Gastrocnemius medialis (tissue), 4 donors: ENCODE data around the gene PLCZ1.

ENCODE experiments used
- CTCF ChIP-seq, 5 experiments: fragments of 450-650 bp in 3 of 5; fragments of 200-600 bp in 2 of 5; sonication (generic) in 2 of 5; IDR thresholded peaks in 4 of 5; conservative IDR thresholded peaks in 1 of 5; 1 replicate in 4 of 5; 2 replicates in 1 of 5; pipeline ENCODE4 v1.5.1; 2016 to 2019; ENCODE audit warnings: antibody characterized with exemption in 5 of 5, mild to moderate bottlenecking in 3 of 5, moderate library complexity in 3 of 5
- POLR2A ChIP-seq, 2 donors: fragments of 450-650 bp; IDR thresholded peaks; one replicate each; pipeline ENCODE4 v1.6.1; 2017; ENCODE audit warnings: antibody characterized with exemption in 2 of 2, mild to moderate bottlenecking in 2 of 2, moderate library complexity in 2 of 2

GRCh38 chr12:18658829-18659228 lies 79.0 kb downstream of the PLCZ1 start:
- TF ChIP-seq CTCF (IDR thresholded peaks at IDR 0.05 in 4 of 5, conservative IDR thresholded peaks at IDR 0.05 in 1 of 5): no peak
- TF ChIP-seq POLR2A (IDR thresholded peaks at IDR 0.05): no peak
